AML-193 (cell line): ENCODE data around the gene PSMB4.

Experiments used
- DNase-seq, 2 experiments: peaks; one replicate each; lab custom pipeline; 2025; lab: John Stamatoyannopoulos, UW

PSMB4 gene

GRCh38 chr1:151443846-151444782, 44.7 kb downstream of the PSMB4 start:
- peak; percentile 62 to 76 for DNase-seq

DNA sequence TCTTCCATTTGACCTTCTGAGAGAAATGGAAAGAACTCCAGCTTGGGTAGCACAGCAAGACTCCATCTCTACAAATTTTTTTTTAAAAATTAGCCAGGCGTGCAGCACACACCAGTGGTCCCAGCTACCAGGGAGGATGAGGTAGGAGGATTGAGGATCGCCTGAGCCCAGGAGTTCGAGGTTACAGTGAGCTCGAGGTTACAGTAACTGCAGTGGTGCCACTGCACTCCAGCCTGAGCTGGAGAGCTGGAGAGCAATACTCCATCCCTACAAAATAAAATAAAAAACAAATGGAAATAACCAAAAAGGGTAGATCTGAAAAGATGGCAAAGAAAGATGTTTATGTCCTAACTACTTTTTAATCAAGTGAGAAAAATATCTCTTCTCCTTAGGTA, 45.4 kb downstream of the PSMB4 start:
- no peak for DNase-seq

- no peak for DNase-seq
Measured at GRCh38 chr1:151447696-151448095, 48.3 kb downstream of the PSMB4 start.
